Measurements from ENCODE around the gene ALG6.

ALG6 gene

GRCh38 chr1:63366908-63367214, 566 bp upstream of the ALG6 start:
- Histone ChIP-seq H4K20me1 (ENCODE audit: insufficient read depth, low read length) (no peaks in the 10 kb centered on the region), H3F3A (ENCODE audit: insufficient read depth, low read length) (no peaks in the 10 kb centered on the region), H3K9me3 (ENCODE audit: low read length) (no peaks in the 10 kb centered on the region), H3K4me2 (ENCODE audit: low read length) (peak overlapping the region; percentile 94), H3K36me3 (ENCODE audit: insufficient read depth, low read length) (peaks cover 15% of the 10 kb centered on the region), H3K9me2 (ENCODE audit: low read depth, low read length) (no peaks in the 10 kb centered on the region), H3K27ac (ENCODE audit: low read depth, low read length, poor library complexity, severe bottlenecking) (no peak overlapping the region), H2AFZ (ENCODE audit: low read length) (peak overlapping the region; percentile 77; the same call in 1 of the 2 replicates), H3K4me3 (ENCODE audit: low read depth, low read length, poor library complexity, severe bottlenecking) (peak overlapping the region; percentile 75), H3K27me3 (ENCODE audit: insufficient read depth, low read length) (no peaks in the 10 kb centered on the region), H3K4me1 (ENCODE audit: insufficient read depth, low read length, severe bottlenecking) (peaks cover 16% of the 10 kb centered on the region), H3K79me2 (ENCODE audit: insufficient read depth, low read length) (peaks cover 3% of the 10 kb centered on the region; the same call in 1 of the 2 replicates), H3K9ac (ENCODE audit: low read length) (peak overlapping the region; percentile 69)
- no peak for TF ChIP-seq CTCF (IDR thresholded peaks at IDR 0.05; ENCODE audit: low read length)
- no peak for TF ChIP-seq EZH2 (IDR thresholded peaks at IDR 0.05; ENCODE audit: borderline replicate concordance, low read length)

GRCh38 chr1:63368131-63368530, 704 bp downstream of the ALG6 start:
- Histone ChIP-seq H3K27ac (ENCODE audit: low read depth, low read length, poor library complexity, severe bottlenecking) (no peak overlapping the region), H3F3A (ENCODE audit: insufficient read depth, low read length) (no peaks in the 10 kb centered on the region), H2AFZ (ENCODE audit: low read length) (0 out of 2 replicates have a peak overlapping the region, but pooled peaks have one; percentile 4), H3K36me3 (ENCODE audit: insufficient read depth, low read length) (peaks cover 23% of the 10 kb centered on the region), H3K9me2 (ENCODE audit: low read depth, low read length) (no peaks in the 10 kb centered on the region), H4K20me1 (ENCODE audit: insufficient read depth, low read length) (no peaks in the 10 kb centered on the region), H3K9me3 (ENCODE audit: low read length) (no peaks in the 10 kb centered on the region), H3K9ac (ENCODE audit: low read length) (peak overlapping the region; percentile 90), H3K4me1 (ENCODE audit: insufficient read depth, low read length, severe bottlenecking) (peaks cover 16% of the 10 kb centered on the region), H3K4me2 (ENCODE audit: low read length) (peak overlapping the region; percentile 94), H3K27me3 (ENCODE audit: insufficient read depth, low read length) (no peaks in the 10 kb centered on the region), H3K4me3 (ENCODE audit: low read depth, low read length, poor library complexity, severe bottlenecking) (peak overlapping the region; percentile 75), H3K79me2 (ENCODE audit: insufficient read depth, low read length) (peaks cover 3% of the 10 kb centered on the region; the same call in 1 of the 2 replicates)
- TF ChIP-seq EZH2 (IDR thresholded peaks at IDR 0.05; ENCODE audit: borderline replicate concordance, low read length) (no peak), CTCF (IDR thresholded peaks at IDR 0.05; ENCODE audit: low read length) (no peak)

- Histone ChIP-seq H3K9me2 (ENCODE audit: low read depth, low read length) (no peaks in the 10 kb centered on the region), H3K4me1 (ENCODE audit: insufficient read depth, low read length, severe bottlenecking) (no peaks in the 10 kb centered on the region), H3K36me3 (ENCODE audit: insufficient read depth, low read length) (peaks cover 58% of the 10 kb centered on the region), H3K4me2 (ENCODE audit: low read length) (no peak overlapping the region), H3F3A (ENCODE audit: insufficient read depth, low read length) (no peaks in the 10 kb centered on the region), H3K27me3 (ENCODE audit: insufficient read depth, low read length) (no peaks in the 10 kb centered on the region), H3K27ac (ENCODE audit: low read depth, low read length, poor library complexity, severe bottlenecking) (no peak overlapping the region), H3K79me2 (ENCODE audit: insufficient read depth, low read length) (no peaks in the 10 kb centered on the region), H3K9me3 (ENCODE audit: low read length) (no peaks in the 10 kb centered on the region), H4K20me1 (ENCODE audit: insufficient read depth, low read length) (no peaks in the 10 kb centered on the region), H3K4me3 (ENCODE audit: low read depth, low read length, poor library complexity, severe bottlenecking) (no peak overlapping the region), H3K9ac (ENCODE audit: low read length) (no peak overlapping the region), H2AFZ (ENCODE audit: low read length) (no peak overlapping the region)
- TF ChIP-seq CTCF (IDR thresholded peaks at IDR 0.05; ENCODE audit: low read length): no peak
- no peak for TF ChIP-seq EZH2 (IDR thresholded peaks at IDR 0.05; ENCODE audit: borderline replicate concordance, low read length)
Measured at GRCh38 chr1:63379583-63379982, 12.2 kb downstream of the ALG6 start.
